Measurements from ENCODE around the gene GPR107. TPM values are rescaled to one million over a fixed set of nuclear protein-coding genes. Genes with fewer than 3 reads are reported as not detected.

Gene GPR107
- polyA plus RNA-seq, 2 of the 4 experiments (the other 2 are of a cell fraction) = 28.1 to 45.1 TPM

- TF ChIP-seq REST (IDR thresholded peaks at IDR 0.05) (no peak), TP53 (CRISPR knock-in tag; IDR thresholded peaks at IDR 0.05) (no peak), JUNB (IDR thresholded peaks at IDR 0.05) (no peak), ZSCAN20 (CRISPR knock-in tag; IDR thresholded peaks at IDR 0.05) (no peak), RCOR1 (IDR thresholded peaks at IDR 0.05; ENCODE audit: low read depth, low read length) (no peak), CHD4 (IDR thresholded peaks at IDR 0.05; ENCODE audit: borderline replicate concordance) (no peak), EP300 (IDR thresholded peaks at IDR 0.05) (no peak), RFX5 (IDR thresholded peaks at IDR 0.05) (no peak), HOXB5 (CRISPR knock-in tag; IDR thresholded peaks at IDR 0.05) (no peak), HMGXB4 (CRISPR knock-in tag; IDR thresholded peaks at IDR 0.05; ENCODE audit: borderline replicate concordance) (no peak)
These were observed 88.3 kb downstream of the GPR107 start (continued) for GRCh38 chr9:130142056-130142455.

GRCh38 chr9:130142641-130143040 lies 88.9 kb downstream of the GPR107 start:
- Histone ChIP-seq H3K4me3 (no peak overlapping the region), H3K4me1 (peaks cover 12% of the 10 kb centered on the region), H3K27ac (no peak overlapping the region), H3K4me2 (no peak overlapping the region), H3K9me3 (no peaks in the 10 kb centered on the region)
- no peak for FAIRE-seq
- TF ChIP-seq ZC3H11A (IDR thresholded peaks at IDR 0.05) = no peak
- TF ChIP-seq REST (IDR thresholded peaks at IDR 0.05) = no peak
- TF ChIP-seq KDM1A (IDR thresholded peaks at IDR 0.05; ENCODE audit: low read depth) = no peak
- no peak for TF ChIP-seq TP53 (CRISPR knock-in tag; IDR thresholded peaks at IDR 0.05)
- no peak for DNase-seq (ENCODE audit: low read depth in 1 of 2, low spot score in 1 of 2)
- ATAC-seq = no peak
- ChIA-PET CTCF (interaction anchor here (1.0 to 1.1 kb wide), 2 partner anchors 35 to 93 kb away, joined by 3 to 5 read pairs; no protein-coding TSS in a partner anchor), POLR2A (no interaction called here)
- WGBS (ENCODE audit: missing lambda C conversion rate) = 78% methylated on average over 6 of the region's 6 CpGs

GRCh38 chr9:130143279-130143893 lies 89.7 kb downstream of the GPR107 start:
- WGBS (ENCODE audit: missing lambda C conversion rate) = 74% methylated on average over 24 of the region's 24 CpGs
- H3K9me3 ChIP-seq = no peaks in the 10 kb centered on the region
- H3K4me2 ChIP-seq = no peak overlapping the region
- CTCF ChIA-PET = interaction anchor here (1.1 to 1.3 kb wide), 3 partner anchors 35 to 259 kb away, joined by 3 to 5 read pairs (median 4); no protein-coding TSS in a partner anchor
- POLR2A ChIA-PET = no interaction called here
- no peak for TF ChIP-seq EP300 (IDR thresholded peaks at IDR 0.05)
- no peak for TF ChIP-seq MAX (IDR thresholded peaks at IDR 0.05)
- TF ChIP-seq MAZ (IDR thresholded peaks at IDR 0.05; ENCODE audit: borderline replicate concordance, low read depth, low read length) = no peak
- TF ChIP-seq MAFK (IDR thresholded peaks at IDR 0.05; ENCODE audit: partially characterized antibody) = peak; percentile 98
- no peak for TF ChIP-seq HDAC2 (IDR thresholded peaks at IDR 0.05)
- FAIRE-seq (no peak), DNase-seq (ENCODE audit: low read depth in 1 of 2, low spot score in 1 of 2) (no peak), ATAC-seq (peak; percentile 42 to 53; a peak in 4 of 6 replicates)
- H3K27ac ChIP-seq = no peak overlapping the region
- peaks cover 5% of the 10 kb centered on the region for H3K4me1 ChIP-seq
- H3K4me3 ChIP-seq = no peak overlapping the region

Data from A549 (cell line).